HepG2 (cell line): ENCODE results near the gene GALNT18. TPM values are rescaled to one million over a fixed set of nuclear protein-coding genes. Genes with fewer than 3 reads are reported as not detected.

ENCODE experiments used
- ATAC-seq: fragments of 200-7000 bp; cut with Tn5 transposase; 3 replicates; pipeline ENCODE4 v1.9.1; 2020; ENCODE audit warnings: mild to moderate bottlenecking, moderate library complexity
- BruUV-seq: library from RNA; stranded (reverse); fragments of 400-500 nt; replicated peaks from 2 replicates; lab custom pipeline; 2021; lab: Mats Ljungman, UMichigan
- CTCF ChIA-PET: fragments of 300-600 bp; formaldehyde crosslinking; extraction: SDS; loops from one replicate; lab custom pipeline; 2021; ENCODE audit warnings: low total read pairs, inconsistent platforms, low intra/inter-chr PET ratio; lab: Yijun Ruan, JAX
- POLR2A ChIA-PET: fragments of 350-600 bp; sonication (Branson Sonifier 250); formaldehyde crosslinking; loops from one replicate; lab custom pipeline; 2020; ENCODE audit warnings: antibody characterized with exemption, inconsistent platforms; lab: Yijun Ruan, JAX
- DNase-seq: peaks from one replicate; pipeline ENCODE4 v3.0.0-alpha.2; 2015; ENCODE audit warnings: low spot score
- FAIRE-seq: peaks from 3 replicates; lab custom pipeline; 2011; peaks lifted over from hg19 to GRCh38; lab: Jason Lieb, UNC
- H2AFZ ChIP-seq: one replicate; pipeline ENCODE4 v1.6.1; 2011; ENCODE audit warnings: low read length, inconsistent platforms
- H3K27ac ChIP-seq: fragments of 300-600 bp; 3 replicates; pipeline ENCODE4 v1.8.0; 2011; ENCODE audit warnings: mixed run types, mild to moderate bottlenecking, mixed read lengths, low read length, inconsistent platforms; ENCODE audit not compliant: insufficient read depth; ENCODE audit errors: extremely low read length
- H3K27me3 ChIP-seq, 2 experiments: fragments of 200-600 bp in 1 of 2; 2 replicates in 1 of 2; 3 replicates in 1 of 2; pipeline versions ENCODE4 v1.6.0 to v1.8.0; 2011; ENCODE audit warnings: low read length in 2 of 2, mild to moderate bottlenecking in 2 of 2, moderate library complexity in 2 of 2, inconsistent platforms in 1 of 2; ENCODE audit not compliant: insufficient read depth in 2 of 2, control insufficient read depth in 1 of 2
- H3K36me3 ChIP-seq, 2 experiments: fragments of 200-600 bp in 1 of 2; replicated peaks in 1 of 2; 2 replicates in 1 of 2; 3 replicates in 1 of 2; pipeline versions ENCODE4 v1.5.1 to v1.8.0; 2011; ENCODE audit warnings: low read length in 2 of 2, inconsistent platforms in 1 of 2; ENCODE audit not compliant: insufficient read depth in 2 of 2, control insufficient read depth in 1 of 2
- H3K4me1 ChIP-seq: 2 replicates; pipeline ENCODE4 v1.5.1; 2012; ENCODE audit warnings: low read length, inconsistent platforms; ENCODE audit not compliant: insufficient read depth
- H3K4me2 ChIP-seq: 2 replicates; pipeline ENCODE4 v1.6.0; 2011; ENCODE audit warnings: low read depth, low read length, inconsistent platforms
- H3K4me3 ChIP-seq, 3 experiments: fragments of 200-600 bp in 1 of 3; sonication (generic), shearing (Covaris generic) in 1 of 3; replicated peaks in 1 of 3; 2 replicates each; pipeline ENCODE4 v1.5.1; 2011 to 2016; ENCODE audit warnings: low read length in 3 of 3, inconsistent platforms in 2 of 3, low read depth in 2 of 3, mild to moderate bottlenecking in 2 of 3, control low read depth in 1 of 3, mixed read lengths in 1 of 3; ENCODE audit not compliant: insufficient read depth in 1 of 3
- H3K79me2 ChIP-seq: one replicate; pipeline ENCODE4 v1.6.1; 2011; ENCODE audit warnings: low read length, inconsistent platforms; ENCODE audit not compliant: insufficient read depth
- H3K9ac ChIP-seq: 2 replicates; pipeline ENCODE4 v1.6.0; 2011; ENCODE audit warnings: mild to moderate bottlenecking, low read depth, low read length, inconsistent platforms; ENCODE audit not compliant: insufficient read depth
- H3K9me3 ChIP-seq: 2 replicates; pipeline ENCODE4 v1.5.1; 2012; ENCODE audit warnings: mild to moderate bottlenecking, low read length
- H4K20me1 ChIP-seq: 2 replicates; pipeline ENCODE4 v1.6.0; 2011; ENCODE audit warnings: inconsistent platforms, mild to moderate bottlenecking, low read length, moderate library complexity; ENCODE audit not compliant: insufficient read depth
- ATM ChIP-seq: fragments of 450-650 bp; IDR thresholded peaks from 2 replicates; pipeline ENCODE4 v1.7.1; 2017; ENCODE audit warnings: mild to moderate bottlenecking, borderline replicate concordance
- CCDC6 ChIP-seq: sonication (generic); formaldehyde crosslinking; IDR thresholded peaks from 2 replicates; pipeline ENCODE4 v1.8.1; 2022; ENCODE audit warnings: mild to moderate bottlenecking, missing genetic modification reagents, moderate library complexity
- CERS6 ChIP-seq: sonication (generic); formaldehyde crosslinking; IDR thresholded peaks from 2 replicates; pipeline ENCODE4 v1.5.0; 2020; ENCODE audit warnings: missing genetic modification reagents
- CREB1 ChIP-seq, 2 experiments: fragments of 450-650 bp in 1 of 2; IDR thresholded peaks; 2 replicates each; pipeline ENCODE4 v1.6.1; 2016 to 2017; ENCODE audit warnings: control low read depth in 1 of 2, mild to moderate bottlenecking in 1 of 2, missing compliant biosample characterization in 1 of 2, missing genetic modification characterization in 1 of 2
- KLF12 ChIP-seq: sonication (generic); formaldehyde crosslinking; IDR thresholded peaks from 2 replicates; pipeline ENCODE4 v1.4.0; 2020; ENCODE audit warnings: missing genetic modification reagents, borderline replicate concordance
- MAFG ChIP-seq: sonication (generic); formaldehyde crosslinking; IDR thresholded peaks from 2 replicates; pipeline ENCODE4 v1.5.1; 2020; ENCODE audit warnings: mild to moderate bottlenecking, missing genetic modification reagents
- NBN ChIP-seq: fragments of 450-650 bp; conservative IDR thresholded peaks from 2 replicates; pipeline ENCODE4 v1.6.1; 2017
- RFX1 ChIP-seq: fragments of 450-650 bp; IDR thresholded peaks from 2 replicates; pipeline ENCODE4 v1.6.1; 2017
- SAFB2 ChIP-seq: sonication (generic); formaldehyde crosslinking; IDR thresholded peaks from 2 replicates; pipeline ENCODE4 v1.5.1; 2020; ENCODE audit warnings: missing genetic modification reagents, low read depth, mild to moderate bottlenecking, borderline replicate concordance
- TCF7 ChIP-seq: sonication (generic); IDR thresholded peaks from 2 replicates; pipeline ENCODE4 v1.6.1; 2016; ENCODE audit warnings: antibody characterized with exemption, low read depth
- TP53 ChIP-seq: sonication (generic); formaldehyde crosslinking; conservative IDR thresholded peaks from 2 replicates; pipeline ENCODE4 v1.4.0; 2020; ENCODE audit warnings: missing genetic modification reagents
- U2AF1 ChIP-seq: fragments of 200-400 bp; formaldehyde crosslinking; optimal IDR thresholded peaks from 2 replicates; pipeline ENCODE3; 2017; ENCODE audit warnings: mild to moderate bottlenecking, low read depth, low read length
- ZIK1 ChIP-seq: sonication (generic); formaldehyde crosslinking; IDR thresholded peaks from 2 replicates; pipeline ENCODE4 v1.5.0; 2020; ENCODE audit warnings: mild to moderate bottlenecking, low read depth, missing genetic modification reagents, borderline replicate concordance
- ZNF10 ChIP-seq: sonication (generic); formaldehyde crosslinking; IDR thresholded peaks from 2 replicates; pipeline ENCODE4 v1.4.0; 2020; ENCODE audit warnings: mild to moderate bottlenecking, low read depth, missing genetic modification reagents, borderline replicate concordance
- ZNF788 ChIP-seq: sonication (generic); formaldehyde crosslinking; IDR thresholded peaks from 2 replicates; pipeline ENCODE4 v1.5.0; 2020; ENCODE audit warnings: mild to moderate bottlenecking, missing genetic modification reagents, borderline replicate concordance
- WGBS: methylation state at CpG from one replicate; pipeline ENCODE4 v1.1.6; 2017; ENCODE audit warnings: low lambda C conversion rate; 5-methylcytosine and 5-hydroxymethylcytosine counted together
- in situ Hi-C: cut with HindIII; loops from 2 replicates; pipeline ENCODE4 v1.10.0; 2017; ENCODE audit warnings: low pct_unique_long_range_greater_than_20kb; ENCODE audit not compliant: extremely low pct_ligation_motif_present
- intact Hi-C: fragments of 100-400 bp; cut with micrococcal nuclease; formaldehyde crosslinking; loops from one replicate; pipeline ENCODE4 v1.10.0; 2022; ENCODE audit not compliant: unreplicated experiment
- polyA plus RNA-seq, 8 experiments: library from polyadenylated mRNA; depleted of rRNA in 3 of 8; stranded (reverse) in 7 of 8; unstranded in 1 of 8; fragments of >200 nt; fragmentation: Illumina TruSeq in 4 of 8; extraction: Trizol in 4 of 8; gene quantifications; 2 replicates each; pipeline versions ENCODE4 v1.2.1 to v1.2.3, GENCODE V29; 2011 to 2016; ENCODE audit warnings: low read depth in 4 of 8, missing spikeins in 1 of 8, mixed read lengths in 1 of 8; ENCODE audit not compliant: insufficient read depth in 1 of 8
- total RNA-seq, 5 experiments: library from RNA; depleted of rRNA; stranded (reverse); fragments of >200 nt; fragmentation: Illumina TruSeq; extraction: Trizol; gene quantifications; 2 replicates each; pipeline ENCODE4 v1.2.3, GENCODE V29; 2016; ENCODE audit warnings: low read depth in 1 of 5
- TF ChIP-seq, protein P1 (sequence below): sonication (generic); formaldehyde crosslinking; conservative IDR thresholded peaks from 2 replicates; pipeline ENCODE4 v1.8.0; 2022; ENCODE audit warnings: missing genetic modification reagents
- TF ChIP-seq, protein P2 (sequence below): sonication (generic); formaldehyde crosslinking; IDR thresholded peaks from 2 replicates; pipeline ENCODE4 v1.9.0; 2022; ENCODE audit warnings: missing genetic modification reagents, mild to moderate bottlenecking, borderline replicate concordance

GALNT18 gene
- total and polyA plus RNA-seq, 2 of the 13 experiments (the other 11 are each of a cell fraction or from before 2014, with no cell fraction given) = 0.11 TPM; not detected in 1

DNA sequence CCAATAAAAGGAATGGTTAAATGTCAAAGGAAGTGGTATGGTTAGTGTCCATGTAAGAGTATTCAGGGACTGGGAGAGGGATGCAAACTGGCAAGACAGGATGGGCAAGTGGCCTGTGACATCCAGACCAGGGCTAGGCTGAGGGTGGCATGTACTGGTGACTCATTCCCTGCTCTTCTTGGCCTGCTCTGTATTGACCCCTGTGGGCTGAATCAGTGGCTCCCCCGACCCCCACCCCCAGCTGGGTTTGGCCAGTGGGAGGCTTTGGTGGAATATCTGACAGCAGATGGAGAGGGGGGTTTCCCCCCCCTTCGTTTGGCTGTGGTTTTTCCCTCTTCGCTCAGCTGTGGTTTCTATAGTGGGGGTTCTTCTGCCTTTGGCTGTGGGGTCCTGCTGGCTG is 356.5 kb downstream of the GALNT18 start:
- 56% methylated on average over 3 of the region's 3 CpGs for WGBS
- DNase-seq (no peak), FAIRE-seq (no peak), ATAC-seq (no peak)
- Histone ChIP-seq H4K20me1 (no peaks in the 10 kb centered on the region), H3K4me2 (no peak overlapping the region), H3K4me1 (no peaks in the 10 kb centered on the region), H3K27ac (no peak overlapping the region), H3K27me3 (no peaks in the 10 kb centered on the region; a peak in 1 of 5 replicates), H3K36me3 (no peaks in the 10 kb centered on the region), H3K4me3 (no peak overlapping the region), H3K9ac (no peak overlapping the region), H3K9me3 (no peaks in the 10 kb centered on the region), H2AFZ (no peak overlapping the region), H3K79me2 (no peaks in the 10 kb centered on the region)
- CTCF ChIA-PET = interaction anchor here (1.2 kb wide), 1 partner anchor 229 kb away, joined by 3 read pairs; no protein-coding TSS in a partner anchor
- intact Hi-C loops = no loop called here
- POLR2A ChIA-PET = no interaction called here
- in situ Hi-C loops = loop anchor here (10.0 kb wide), 1 partner anchor 241 kb away; no protein-coding TSS in a partner anchor
- no TSS peak for BruUV-seq
- TF ChIP-seq ZIK1 (no peak), ZNF10 (CRISPR knock-in tag) (no peak), SAFB2 (no peak), CCDC6 (CRISPR knock-in tag) (no peak), U2AF1 (no peak), RFX1 (no peak), CERS6 (CRISPR knock-in tag) (no peak), TCF7 (no peak), ATM (no peak), KLF12 (CRISPR knock-in tag) (no peak), ZNF788 (no peak), NBN (no peak), MAFG (CRISPR knock-in tag) (no peak), TP53 (CRISPR knock-in tag) (no peak), CREB1 (IDR thresholded peaks at IDR 0.05) (no peak), CREB1 (CRISPR knock-in tag; IDR thresholded peaks at IDR 0.05) (no peak)
- TF ChIP-seq, protein P1, sequence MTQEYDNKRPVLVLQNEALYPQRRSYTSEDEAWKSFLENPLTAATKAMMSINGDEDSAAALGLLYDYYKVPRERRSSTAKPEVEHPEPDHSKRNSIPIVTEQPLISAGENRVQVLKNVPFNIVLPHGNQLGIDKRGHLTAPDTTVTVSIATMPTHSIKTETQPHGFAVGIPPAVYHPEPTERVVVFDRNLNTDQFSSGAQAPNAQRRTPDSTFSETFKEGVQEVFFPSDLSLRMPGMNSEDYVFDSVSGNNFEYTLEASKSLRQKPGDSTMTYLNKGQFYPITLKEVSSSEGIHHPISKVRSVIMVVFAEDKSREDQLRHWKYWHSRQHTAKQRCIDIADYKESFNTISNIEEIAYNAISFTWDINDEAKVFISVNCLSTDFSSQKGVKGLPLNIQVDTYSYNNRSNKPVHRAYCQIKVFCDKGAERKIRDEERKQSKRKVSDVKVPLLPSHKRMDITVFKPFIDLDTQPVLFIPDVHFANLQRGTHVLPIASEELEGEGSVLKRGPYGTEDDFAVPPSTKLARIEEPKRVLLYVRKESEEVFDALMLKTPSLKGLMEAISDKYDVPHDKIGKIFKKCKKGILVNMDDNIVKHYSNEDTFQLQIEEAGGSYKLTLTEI (CRISPR knock-in tag) = no peak
- TF ChIP-seq, protein P2, sequence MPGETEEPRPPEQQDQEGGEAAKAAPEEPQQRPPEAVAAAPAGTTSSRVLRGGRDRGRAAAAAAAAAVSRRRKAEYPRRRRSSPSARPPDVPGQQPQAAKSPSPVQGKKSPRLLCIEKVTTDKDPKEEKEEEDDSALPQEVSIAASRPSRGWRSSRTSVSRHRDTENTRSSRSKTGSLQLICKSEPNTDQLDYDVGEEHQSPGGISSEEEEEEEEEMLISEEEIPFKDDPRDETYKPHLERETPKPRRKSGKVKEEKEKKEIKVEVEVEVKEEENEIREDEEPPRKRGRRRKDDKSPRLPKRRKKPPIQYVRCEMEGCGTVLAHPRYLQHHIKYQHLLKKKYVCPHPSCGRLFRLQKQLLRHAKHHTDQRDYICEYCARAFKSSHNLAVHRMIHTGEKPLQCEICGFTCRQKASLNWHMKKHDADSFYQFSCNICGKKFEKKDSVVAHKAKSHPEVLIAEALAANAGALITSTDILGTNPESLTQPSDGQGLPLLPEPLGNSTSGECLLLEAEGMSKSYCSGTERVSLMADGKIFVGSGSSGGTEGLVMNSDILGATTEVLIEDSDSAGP (CRISPR knock-in tag) = no peak
